Measurements from ENCODE around the gene BCAR1.
"Not testable (repeated sequence)": the region's sequence is repeated elsewhere in the genome, so short reads cannot be mapped to it uniquely, and the experiment has no call there.

Gene BCAR1

DNA sequence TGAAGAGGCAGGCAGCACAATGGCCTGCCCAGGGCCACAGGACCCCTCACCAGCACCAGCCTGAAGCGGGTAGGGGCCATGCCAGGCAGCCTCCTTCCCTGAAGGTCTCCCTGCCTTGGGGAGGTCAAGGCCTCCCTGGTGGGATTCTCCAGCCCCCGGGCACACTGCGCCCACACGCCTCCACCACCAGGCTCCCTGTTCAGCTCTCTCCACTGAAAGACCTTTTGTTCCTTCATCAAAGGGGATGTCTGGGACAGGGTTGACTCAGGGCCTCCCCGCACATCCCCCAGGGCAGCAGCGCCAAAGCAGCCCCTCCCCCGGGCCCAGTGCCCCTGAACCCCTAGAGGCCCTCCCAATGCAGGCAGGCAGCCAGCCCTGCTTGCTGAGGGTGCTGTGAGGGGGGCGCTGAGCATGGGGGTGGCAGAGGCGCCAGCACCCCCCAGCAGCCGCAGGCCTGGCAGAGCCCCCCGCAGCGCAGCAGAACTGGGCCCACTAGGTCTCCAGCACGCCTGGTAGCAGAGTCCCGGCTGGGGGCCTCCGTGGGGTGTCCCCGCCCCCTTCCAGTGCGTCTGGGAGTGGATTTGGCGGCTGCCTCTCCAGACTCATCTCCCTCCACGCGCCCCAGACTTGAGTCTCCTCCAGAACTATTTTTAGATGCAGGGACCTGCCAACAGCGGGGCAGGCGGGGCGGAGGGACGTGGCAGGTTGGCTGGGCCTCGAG is 13.1 kb downstream of the BCAR1 start:
- DNase-seq: no peak

DNA sequence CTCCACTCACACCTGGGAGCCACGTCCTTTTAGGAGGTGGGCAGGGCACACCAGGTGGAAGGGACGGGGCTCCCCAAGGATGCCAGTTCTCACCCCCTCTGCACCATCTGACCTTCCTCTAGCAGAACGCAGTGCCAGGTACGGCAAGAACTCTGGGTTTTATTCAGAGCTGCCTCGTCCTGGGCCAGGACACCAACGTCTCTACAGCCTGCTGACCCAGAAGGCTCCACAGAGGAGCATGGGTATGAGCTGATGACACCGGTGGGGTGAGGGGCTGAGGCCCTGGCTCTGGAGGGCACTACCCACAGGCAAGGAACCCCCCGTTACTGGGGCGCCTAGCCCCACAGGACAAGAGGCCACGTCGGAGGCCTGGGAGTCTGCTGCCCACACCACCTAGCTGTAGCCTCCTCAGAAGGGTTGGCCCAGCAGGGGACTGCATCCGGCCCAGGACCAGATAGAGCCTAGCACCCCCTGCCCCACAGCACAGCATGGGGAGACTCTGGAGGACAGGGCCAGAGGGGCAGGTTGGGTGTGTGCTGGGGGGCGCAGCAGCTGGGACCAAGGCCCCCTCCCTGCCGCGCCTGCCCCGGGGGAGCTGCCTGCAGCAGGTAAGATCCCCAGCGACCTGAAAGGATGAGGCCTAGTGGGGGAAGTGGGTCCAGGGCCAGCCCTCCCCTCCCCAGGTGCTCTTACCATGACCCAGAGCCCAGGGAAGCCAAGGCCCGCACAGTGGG is 13.9 kb downstream of the BCAR1 start:
- DNase-seq: no peak

DNA sequence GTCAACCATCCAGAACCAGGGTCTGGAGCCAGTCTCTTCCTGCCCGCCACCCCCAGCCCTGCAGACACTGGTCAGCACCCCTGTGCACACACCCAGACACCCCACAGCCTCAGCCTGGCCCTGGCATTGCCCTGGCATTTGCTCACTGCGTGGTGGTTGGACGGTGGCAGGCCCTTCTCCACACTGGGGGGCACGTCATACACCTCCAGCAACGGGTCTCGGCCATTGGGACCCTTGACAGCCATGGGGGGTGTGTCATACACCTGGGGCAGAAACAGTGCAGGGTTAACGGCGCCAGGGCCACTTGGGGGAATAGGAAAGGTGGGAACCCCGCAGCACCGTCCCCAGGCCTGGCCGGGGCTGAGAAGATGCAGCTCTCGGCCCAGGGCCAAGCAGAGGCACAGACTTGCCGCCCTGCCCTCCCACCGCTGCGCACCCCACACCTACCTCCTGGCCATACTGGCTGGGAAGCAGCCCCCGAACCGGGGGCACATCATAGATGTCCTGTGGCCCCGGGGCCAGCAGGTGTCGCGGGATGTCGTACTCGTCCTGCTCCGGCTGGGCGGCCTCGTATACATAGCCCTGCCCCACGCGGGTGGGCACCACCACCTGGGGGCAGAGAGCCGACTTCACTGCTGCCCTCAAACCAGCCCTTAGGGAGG is 14.6 kb downstream of the BCAR1 start:
- no peak for DNase-seq

DNA sequence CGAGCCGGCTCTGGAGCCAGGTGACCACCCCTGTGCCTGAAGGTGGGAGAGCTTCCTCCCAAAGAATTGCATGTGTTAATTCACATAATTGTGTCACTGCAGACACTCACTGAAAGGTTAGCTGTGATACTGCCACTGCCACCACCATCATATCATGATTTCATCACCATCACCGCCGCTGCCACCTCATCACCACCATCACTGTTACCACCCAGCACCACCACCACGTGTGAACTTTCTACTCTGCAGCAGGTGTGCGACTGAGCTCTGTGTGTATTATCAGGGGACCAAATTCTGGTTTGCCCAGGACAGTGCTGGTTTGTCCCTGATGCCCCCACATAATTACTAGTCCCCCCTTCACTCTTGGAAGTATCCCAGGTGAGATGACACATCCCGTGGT is 15.2 kb downstream of the BCAR1 start:
- no peak for DNase-seq

DNA sequence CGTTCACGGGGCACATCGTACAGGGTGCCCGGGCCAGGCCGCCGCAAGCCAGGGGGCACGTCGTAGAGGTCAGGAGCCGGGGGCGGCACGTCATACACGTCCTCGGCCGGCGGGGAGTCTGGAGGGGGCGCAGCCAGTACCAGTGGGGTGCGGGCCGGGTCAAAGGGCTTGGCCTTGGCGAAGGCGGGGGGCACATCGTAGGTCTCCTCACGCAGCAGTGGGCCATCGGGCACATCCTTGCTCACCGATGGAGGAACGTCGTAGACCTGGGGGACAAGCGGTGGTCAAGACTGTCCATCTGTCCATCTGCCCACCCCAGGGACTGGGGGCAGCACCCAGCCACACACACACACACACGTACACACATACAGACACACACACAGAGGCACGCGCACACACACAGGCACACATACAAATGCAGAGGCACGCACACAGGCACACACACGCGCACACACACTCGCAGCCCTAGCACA is 15.7 kb downstream of the BCAR1 start:
- DNase-seq: no peak

DNA sequence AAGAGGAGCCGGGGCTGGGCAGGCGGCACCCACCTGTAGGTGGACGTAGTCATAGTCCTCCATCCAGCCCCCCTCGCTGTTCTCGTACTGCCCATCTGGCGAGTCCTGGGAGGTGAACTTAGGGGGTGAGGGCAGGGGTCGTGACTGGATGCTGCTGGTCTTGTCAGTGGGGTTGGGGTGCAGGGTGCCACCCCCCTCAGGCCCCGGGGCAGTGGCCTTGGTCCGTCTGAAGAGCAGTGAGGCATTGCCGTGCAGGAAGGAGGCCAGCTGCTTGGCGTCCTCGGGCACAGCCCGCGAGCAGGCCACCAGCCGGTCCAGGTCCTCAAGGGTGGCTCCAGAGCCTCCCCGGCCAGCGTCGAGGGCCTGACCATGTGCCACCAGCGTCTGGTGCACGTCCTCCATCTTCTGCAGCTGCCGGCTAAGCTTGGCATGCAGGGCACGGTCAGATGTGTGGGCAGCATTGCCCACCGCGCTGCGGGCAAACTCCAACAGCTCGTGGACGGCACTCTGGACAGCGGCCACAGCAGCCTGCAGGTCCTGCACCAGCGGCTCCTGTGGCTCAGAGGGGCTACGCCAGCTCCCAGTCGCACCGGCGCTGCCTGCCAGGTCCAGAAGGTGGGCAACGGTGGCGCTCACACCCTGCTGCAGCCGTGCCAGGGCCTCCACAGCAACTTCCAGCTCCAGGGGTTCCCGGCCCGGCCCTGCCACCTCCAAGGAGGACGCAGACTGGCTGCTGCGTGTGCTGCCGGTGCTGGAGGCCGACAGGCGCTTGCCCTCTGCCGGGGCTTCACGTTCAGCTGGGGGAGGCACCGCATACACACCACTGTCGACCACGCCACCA is 16.3 kb downstream of the BCAR1 start:
- no peak for DNase-seq

- no peak for DNase-seq
Observed at GRCh38 chr16:75233611-75233938, 17.8 kb downstream of the BCAR1 start.

DNA sequence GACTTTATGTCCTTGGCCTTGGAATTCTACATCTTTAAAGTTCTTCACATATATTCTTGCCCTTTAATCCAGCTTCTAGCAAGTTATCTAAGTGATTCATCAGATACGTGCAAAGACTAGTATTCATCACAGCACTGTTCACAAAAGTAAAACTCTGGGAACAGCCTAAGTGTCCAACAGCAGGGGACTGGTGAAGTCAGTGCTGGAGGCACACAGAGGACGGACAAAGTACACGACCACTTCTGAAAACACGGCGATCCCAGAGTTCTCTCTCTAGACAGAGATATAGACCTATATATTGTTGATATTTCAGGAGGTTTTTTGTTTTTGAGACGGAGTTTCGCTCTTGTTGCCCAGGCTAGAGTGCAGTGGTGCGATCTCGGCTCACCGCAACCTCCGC is 19.9 kb downstream of the BCAR1 start:
- no peak for DNase-seq

DNA sequence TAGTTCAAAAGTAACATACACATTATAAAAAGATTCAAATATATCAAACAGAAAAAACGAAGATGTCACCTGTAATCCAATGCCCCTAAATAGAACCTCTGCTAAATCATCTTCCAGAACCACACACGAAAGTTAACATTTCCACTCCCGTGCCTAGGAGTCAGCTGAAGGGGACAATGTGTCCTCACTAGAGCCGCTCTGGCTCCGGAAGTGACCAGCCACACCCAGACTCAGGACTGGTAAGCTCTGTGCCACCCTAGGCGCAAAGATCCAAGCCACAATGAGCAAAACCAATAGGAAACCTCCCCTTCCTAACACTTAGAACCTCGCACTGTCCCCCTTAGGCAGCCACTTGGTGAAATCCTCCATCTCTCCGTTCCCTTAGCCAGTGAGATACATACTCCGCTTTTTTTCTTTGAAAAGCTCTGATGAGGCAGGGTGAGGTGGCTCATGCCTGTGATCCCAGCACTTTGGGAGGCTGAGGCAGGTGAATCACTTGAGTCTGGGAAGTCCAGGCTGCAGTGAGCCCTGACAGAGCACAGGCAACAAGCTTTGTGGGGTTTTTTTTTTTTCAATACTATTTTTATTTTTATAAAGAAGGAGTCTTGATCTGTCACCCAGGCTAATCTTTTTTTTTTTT is 20.8 kb downstream of the BCAR1 start:
- DNase-seq: no peak

DNA sequence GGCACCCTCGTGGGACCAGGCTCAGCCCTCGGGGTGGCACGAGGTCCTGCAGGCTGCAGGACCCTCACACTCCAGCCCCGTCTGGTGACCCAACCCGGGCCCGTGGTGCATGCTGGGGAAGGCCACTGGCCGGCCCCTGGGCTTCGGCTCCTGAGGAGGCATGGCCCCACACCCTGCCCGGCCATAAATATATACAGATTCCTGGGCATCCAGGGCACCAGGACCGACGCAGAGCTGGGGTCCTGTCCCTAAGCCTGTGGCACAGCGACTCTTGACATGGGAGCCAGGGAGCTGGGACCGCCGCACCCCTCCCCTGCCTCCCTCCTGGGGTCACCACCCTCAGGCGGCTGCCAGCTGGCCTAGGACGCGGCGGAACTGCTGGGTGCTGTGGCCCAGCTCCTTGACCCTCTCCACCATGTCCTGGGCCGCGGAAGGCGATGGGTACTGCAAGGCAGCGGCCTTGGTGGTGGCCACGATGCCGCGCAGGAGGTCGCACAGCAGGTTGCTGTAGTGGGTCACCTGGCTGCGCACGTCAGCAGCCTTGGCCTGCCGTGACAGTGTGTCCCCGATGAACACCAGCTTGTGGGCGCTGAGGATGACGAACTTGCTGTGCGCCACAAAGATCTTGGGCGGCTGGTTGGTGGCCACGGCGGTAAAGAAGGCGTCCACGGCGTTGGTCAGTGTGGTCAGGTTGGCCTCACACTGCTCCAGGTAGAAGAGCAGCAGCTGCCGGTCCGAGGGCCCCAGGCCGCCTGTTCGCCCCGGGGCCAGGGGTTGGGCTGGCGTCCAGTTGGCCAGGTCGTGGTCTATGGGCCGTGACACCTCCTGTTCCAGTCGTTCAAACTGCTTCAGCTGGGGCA is 22.0 kb downstream of the BCAR1 start:
- DNase-seq: no peak

DNA sequence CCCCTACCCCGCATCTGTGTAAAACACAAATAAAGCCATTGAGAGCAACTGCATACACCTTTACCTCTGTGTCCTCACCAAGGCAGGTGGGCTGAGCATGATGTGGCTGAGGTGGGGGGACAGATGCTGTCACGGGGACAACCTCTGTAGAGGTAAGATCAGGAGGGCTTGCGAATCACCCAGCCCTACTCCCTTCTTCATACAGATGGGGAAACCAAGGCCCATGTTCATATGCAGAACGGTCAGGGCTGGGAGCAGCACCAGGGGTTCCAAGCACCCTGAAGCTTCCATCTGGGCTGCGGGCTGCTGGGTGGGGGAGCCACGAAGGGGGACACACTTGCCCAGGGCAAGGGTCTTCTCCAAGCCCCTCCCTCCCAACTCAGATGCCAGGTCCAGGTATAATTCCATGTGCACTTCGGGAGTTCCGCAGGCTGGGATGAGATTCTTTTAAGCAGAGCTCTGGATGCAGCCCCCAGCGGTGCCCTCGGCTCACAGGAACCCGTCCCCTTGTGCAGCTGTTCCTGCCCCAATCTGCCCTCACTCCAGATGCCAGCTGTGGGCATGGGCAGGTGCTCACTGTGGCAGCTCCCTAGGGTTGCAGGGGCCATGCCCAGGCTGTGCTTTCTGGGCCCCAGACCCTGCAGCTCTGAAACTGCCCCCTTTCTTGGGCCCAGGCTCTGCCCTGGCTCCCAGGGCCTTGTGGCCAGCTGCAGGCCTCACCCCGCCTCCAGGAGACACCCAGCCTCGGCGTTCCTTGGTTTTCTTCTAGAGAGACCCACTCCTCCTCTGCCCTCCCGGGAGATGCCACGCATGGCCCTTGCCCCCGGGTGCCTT is 23.1 kb downstream of the BCAR1 start:
- DNase-seq: no peak

DNA sequence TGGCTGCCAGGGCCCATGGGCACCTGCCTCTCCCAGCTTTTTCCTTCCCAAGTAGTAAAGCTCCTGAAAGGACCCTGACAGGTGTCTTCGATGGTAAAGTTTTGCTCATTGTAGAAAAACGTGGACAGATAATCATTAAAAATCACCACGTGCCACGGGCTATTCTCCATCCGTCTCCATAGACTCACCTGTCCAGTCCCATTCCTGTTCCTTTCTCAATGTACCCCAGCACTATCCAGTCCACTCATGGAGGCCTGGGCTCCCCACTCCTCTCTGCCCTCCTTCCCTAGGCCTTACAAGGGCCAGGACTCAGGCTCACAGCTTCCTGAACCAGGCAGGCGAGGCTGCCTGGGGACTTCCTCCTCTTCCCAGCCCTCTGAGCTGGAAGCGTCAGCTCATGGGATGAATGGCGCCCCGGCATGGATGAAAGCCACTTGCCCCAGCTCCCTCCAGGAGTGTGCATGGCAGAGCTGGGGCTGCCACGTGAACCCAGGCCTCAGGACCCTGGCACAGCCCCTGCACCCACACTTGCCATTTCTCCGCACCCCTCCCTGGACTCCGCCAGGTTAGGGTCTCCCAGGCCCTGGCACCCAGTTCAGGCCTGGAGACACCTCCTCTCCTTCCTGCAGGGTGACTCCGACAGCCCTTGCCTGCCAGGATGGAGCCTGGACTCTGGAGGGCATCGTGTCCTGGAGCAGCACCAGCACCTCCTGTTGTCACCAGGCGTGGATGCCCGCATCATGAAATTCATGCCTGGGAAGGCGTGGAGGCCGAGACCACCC is 23.9 kb downstream of the BCAR1 start:
- no peak for DNase-seq

DNA sequence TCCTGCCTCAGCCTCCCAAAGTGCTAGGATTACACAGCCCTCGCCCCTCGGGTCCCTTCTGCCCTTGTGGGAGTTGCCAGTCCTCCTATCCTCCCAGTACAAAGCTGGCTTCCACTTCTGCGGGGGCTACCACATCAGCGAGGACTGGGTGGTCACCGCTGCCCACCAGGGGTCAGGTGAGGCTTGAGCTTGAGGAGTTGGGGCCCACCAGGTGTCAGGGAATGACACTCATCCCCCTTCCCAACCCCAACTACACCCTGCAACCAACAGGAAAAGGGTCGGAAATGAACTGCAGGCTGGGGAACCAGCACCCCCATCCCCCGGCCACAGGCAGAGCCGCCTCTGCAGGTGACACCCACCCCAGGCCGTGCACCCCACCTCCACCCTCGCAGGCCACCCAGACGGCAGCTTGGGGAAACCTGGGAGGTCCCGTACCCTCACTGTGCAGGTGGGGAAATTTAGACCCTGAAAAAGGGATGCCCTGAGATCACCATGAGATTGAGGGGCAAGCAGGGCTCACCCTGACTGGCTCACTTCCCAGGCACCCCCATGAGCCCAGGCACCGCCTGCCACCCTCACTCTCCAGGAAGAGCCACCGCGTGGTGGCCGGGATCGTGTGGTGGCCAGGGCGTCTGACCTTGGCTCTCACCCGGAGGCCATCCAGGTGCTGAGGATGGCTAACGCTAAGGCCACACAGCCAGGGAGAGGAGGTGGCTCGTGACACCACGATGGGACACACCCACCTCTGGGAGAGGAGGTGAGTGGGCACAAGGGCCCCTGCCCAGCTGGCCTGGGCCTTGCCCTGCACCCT is 24.7 kb downstream of the BCAR1 start:
- no peak for DNase-seq

DNA sequence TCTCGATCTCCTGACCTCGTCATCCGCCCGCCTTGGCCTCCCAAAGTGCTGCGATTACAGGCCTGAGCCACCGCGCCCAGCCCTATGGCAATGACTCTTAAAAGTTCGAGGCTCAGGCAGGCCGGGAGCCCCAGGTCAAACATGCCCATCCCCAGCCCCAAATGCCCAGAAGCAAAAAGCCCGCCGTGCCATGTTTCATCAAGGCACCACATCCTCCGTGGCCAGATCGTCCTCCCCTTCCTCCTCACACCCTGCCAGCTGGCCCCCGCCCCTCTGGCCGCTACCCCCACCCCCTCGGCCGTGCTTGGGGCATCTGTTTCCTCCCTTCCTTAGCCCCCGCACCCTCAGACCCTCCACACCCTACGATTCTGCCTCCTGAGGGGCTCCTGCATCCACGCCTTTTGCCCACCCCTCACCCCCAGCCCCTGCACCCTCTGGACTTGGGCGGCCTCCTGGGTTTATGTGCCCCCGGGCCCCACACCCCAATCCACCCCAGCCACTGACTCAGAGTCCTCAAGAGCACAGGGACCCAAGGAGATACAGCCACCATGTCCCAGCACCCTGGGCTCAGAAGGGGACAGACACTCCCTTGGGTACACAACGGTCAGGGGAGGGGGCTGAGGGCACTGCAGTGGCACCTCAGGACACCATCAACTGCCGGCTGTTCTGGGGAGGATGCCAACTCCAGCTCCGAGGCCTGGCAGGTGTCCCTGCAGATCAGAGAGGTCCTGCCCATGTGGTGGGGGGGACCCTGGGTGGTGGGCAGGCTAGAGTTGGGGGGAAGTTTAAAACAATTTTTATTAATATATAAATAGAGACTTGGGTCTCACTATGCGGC is 25.5 kb downstream of the BCAR1 start:
- DNase-seq: no peak

DNA sequence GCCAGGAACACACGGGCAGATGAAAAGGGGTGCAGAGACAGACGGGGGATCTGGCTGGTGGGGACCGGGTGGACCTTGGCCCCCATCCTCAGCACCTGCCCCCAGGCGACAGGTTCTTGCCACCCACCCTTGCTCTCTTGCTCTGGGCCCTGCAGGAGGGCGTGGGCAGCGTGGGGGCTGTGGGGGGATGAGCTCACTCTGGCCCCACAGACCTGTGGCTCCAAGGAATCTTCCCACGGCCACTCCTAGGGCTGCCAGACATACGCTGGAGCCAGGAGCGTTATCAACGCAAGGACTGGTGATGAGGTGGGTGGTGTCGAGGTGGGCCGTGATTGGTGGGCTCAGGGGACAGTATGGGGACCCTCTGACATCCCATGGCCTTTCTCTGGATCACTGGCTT is 26.3 kb downstream of the BCAR1 start:
- DNase-seq: no peak

GRCh38 chr16:75224306-75225082 is 26.9 kb downstream of the BCAR1 start:
- no peak for DNase-seq

GRCh38 chr16:75223129-75223528 is 28.3 kb downstream of the BCAR1 start:
- DNase-seq: not testable (repeated sequence)
